WERI-Rb-1 (cell line): ENCODE measurements around the gene CRTAP.

Source experiments
- DNase-seq: peaks from one replicate; pipeline ENCODE4 v3.0.0-alpha.2; 2020
- H3K27ac ChIP-seq: fragments of 250-450 bp; sonication (Bioruptor Pico); 2 replicates; pipeline ENCODE4 v1.5.1; 2020; ENCODE audit warnings: mild to moderate bottlenecking, moderate library complexity
- H3K27me3 ChIP-seq: fragments of 250-450 bp; sonication (Bioruptor Pico); 2 replicates; pipeline ENCODE4 v1.5.1; 2021; ENCODE audit warnings: mild to moderate bottlenecking, low read depth, moderate library complexity; ENCODE audit not compliant: insufficient read depth, severe bottlenecking
- H3K36me3 ChIP-seq: fragments of 250-450 bp; sonication (Bioruptor Pico); 2 replicates; pipeline ENCODE4 v1.5.1; 2020; ENCODE audit warnings: mild to moderate bottlenecking, moderate library complexity
- H3K4me3 ChIP-seq: 2 replicates; pipeline ENCODE4 v1.5.1; 2011; ENCODE audit warnings: low read depth, mild to moderate bottlenecking, control low read depth, low read length
- H3K9me3 ChIP-seq: fragments of 250-450 bp; sonication (Bioruptor Pico); 2 replicates; pipeline ENCODE4 v1.5.1; 2021; ENCODE audit warnings: mild to moderate bottlenecking, moderate library complexity; ENCODE audit not compliant: severe bottlenecking
- CTCF ChIP-seq: IDR thresholded peaks from 2 replicates; pipeline ENCODE4 v1.5.1; 2011; ENCODE audit warnings: low read depth, mild to moderate bottlenecking, control low read depth, inconsistent platforms, low read length

The CRTAP gene

GRCh38 chr3:33083958-33084357 is 29.9 kb upstream of the CRTAP start:
- H3K9me3 ChIP-seq = no peaks in the 10 kb centered on the region
- H3K27me3 ChIP-seq = no peaks in the 10 kb centered on the region
- TF ChIP-seq CTCF = no peak
- no peaks in the 10 kb centered on the region; the same call in 1 of the 2 replicates for H3K36me3 ChIP-seq
- H3K4me3 ChIP-seq = no peak overlapping the region
- no peak overlapping the region for H3K27ac ChIP-seq
- peak; percentile 67 for DNase-seq

GRCh38 chr3:33088691-33089090 is 25.1 kb upstream of the CRTAP start:
- no peak for DNase-seq
- Histone ChIP-seq H3K36me3 (no peaks in the 10 kb centered on the region; the same call in 1 of the 2 replicates), H3K27ac (no peak overlapping the region), H3K9me3 (no peaks in the 10 kb centered on the region), H3K27me3 (no peaks in the 10 kb centered on the region), H3K4me3 (no peak overlapping the region)
- TF ChIP-seq CTCF = no peak

- no peaks in the 10 kb centered on the region for H3K9me3 ChIP-seq
- no peak overlapping the region for H3K27ac ChIP-seq
- no peak for DNase-seq
- no peak for TF ChIP-seq CTCF
- H3K27me3 ChIP-seq = no peaks in the 10 kb centered on the region
- peaks cover 7% of the 10 kb centered on the region for H3K36me3 ChIP-seq
- H3K4me3 ChIP-seq = no peak overlapping the region
Measured at GRCh38 chr3:33089515-33089914, 24.3 kb upstream of the CRTAP start.

- H3K36me3 ChIP-seq = peaks cover 7% of the 10 kb centered on the region
- no peak for DNase-seq
- no peak for TF ChIP-seq CTCF
Measured at GRCh38 chr3:33091746-33092145, 22.1 kb upstream of the CRTAP start.

GRCh38 chr3:33092496-33093254 is 21.1 kb upstream of the CRTAP start:
- Histone ChIP-seq H3K36me3 (peaks cover 7% of the 10 kb centered on the region), H3K4me3 (no peak overlapping the region), H3K27ac (no peak overlapping the region), H3K9me3 (no peaks in the 10 kb centered on the region), H3K27me3 (no peaks in the 10 kb centered on the region)
- no peak for TF ChIP-seq CTCF
- no peak for DNase-seq

More at GRCh38 chr3:33091746-33092145, 22.1 kb upstream of the CRTAP start:
- Histone ChIP-seq H3K27me3 (no peaks in the 10 kb centered on the region), H3K9me3 (no peaks in the 10 kb centered on the region), H3K4me3 (no peak overlapping the region), H3K27ac (no peak overlapping the region)

- no peak for TF ChIP-seq CTCF
- Histone ChIP-seq H3K27ac (no peak overlapping the region), H3K36me3 (peaks cover 7% of the 10 kb centered on the region), H3K9me3 (no peaks in the 10 kb centered on the region), H3K27me3 (no peaks in the 10 kb centered on the region), H3K4me3 (no peak overlapping the region)
- no peak for DNase-seq
Measured at GRCh38 chr3:33093847-33094246, 20.0 kb upstream of the CRTAP start.
